Right renal cortex interstitium (tissue), 3 donors: ENCODE data around the gene CLEC20A. TPM values are rescaled to one million over a fixed set of nuclear protein-coding genes. Genes with fewer than 3 reads are reported as not detected.

Experiments used
- DNase-seq, 3 donors: peaks; one replicate each; pipeline ENCODE4 v3.0.0-alpha.2; 2013; ENCODE audit warnings: low read depth in 3 of 3, low spot score in 2 of 3
- polyA plus RNA-seq, 3 donors: library from polyadenylated mRNA; unstranded; fragments of 120-200 nt; gene quantifications; one replicate each; pipeline ENCODE4 v1.2.1, GENCODE V29; 2013; ENCODE audit not compliant: insufficient read length in 3 of 3

The CLEC20A gene
- polyA plus RNA-seq, 3 donors, result 0.13 to 0.37 (median 0.29) TPM

- no peak for DNase-seq
Observed at GRCh38 chr1:178483251-178483957, 13.4 kb downstream of the CLEC20A start.

GRCh38 chr1:178477841-178478240, 18.9 kb downstream of the CLEC20A start:
- DNase-seq, result no peak

- no peak for DNase-seq
Observed at GRCh38 chr1:178477373-178477772, 19.4 kb downstream of the CLEC20A start.

GRCh38 chr1:178472531-178472930, 24.2 kb downstream of the CLEC20A start:
- DNase-seq, result no peak

- DNase-seq, result peak; percentile 14 to 58 (median 21)
Observed at GRCh38 chr1:178470411-178470960, 26.3 kb downstream of the CLEC20A start.

- no peak for DNase-seq
Observed at GRCh38 chr1:178467837-178468236, 28.9 kb downstream of the CLEC20A start.

GRCh38 chr1:178465011-178465410, 31.8 kb downstream of the CLEC20A start:
- no peak for DNase-seq

- DNase-seq, result no peak
Observed at GRCh38 chr1:178464566-178464965, 32.2 kb downstream of the CLEC20A start.

GRCh38 chr1:178464141-178464540, 32.6 kb downstream of the CLEC20A start:
- DNase-seq, result no peak

GRCh38 chr1:178461701-178462100, 35.1 kb downstream of the CLEC20A start:
- DNase-seq, result no peak

GRCh38 chr1:178461104-178461503, 35.7 kb downstream of the CLEC20A start:
- DNase-seq, result no peak

GRCh38 chr1:178458203-178458602, 38.6 kb downstream of the CLEC20A start:
- no peak for DNase-seq

- no peak for DNase-seq
Observed at GRCh38 chr1:178457651-178458050, 39.1 kb downstream of the CLEC20A start.

GRCh38 chr1:178456472-178456871, 40.3 kb downstream of the CLEC20A start:
- no peak for DNase-seq

GRCh38 chr1:178452013-178452412, 44.8 kb downstream of the CLEC20A start:
- DNase-seq, result no peak

GRCh38 chr1:178451529-178451928, 45.2 kb downstream of the CLEC20A start:
- DNase-seq, result no peak

GRCh38 chr1:178450871-178451270, 45.9 kb downstream of the CLEC20A start:
- no peak for DNase-seq

GRCh38 chr1:178442925-178443324, 53.8 kb downstream of the CLEC20A start:
- no peak for DNase-seq

- no peak for DNase-seq
Observed at GRCh38 chr1:178438432-178438831, 58.3 kb downstream of the CLEC20A start.

- DNase-seq, result no peak
Observed at GRCh38 chr1:178436899-178437298, 59.9 kb downstream of the CLEC20A start.

GRCh38 chr1:178434899-178435435, 61.8 kb downstream of the CLEC20A start:
- no peak for DNase-seq

- DNase-seq, result no peak
Observed at GRCh38 chr1:178434360-178434759, 62.4 kb downstream of the CLEC20A start.
